ENCODE data around the gene IDH1.
"Not testable (repeated sequence)": the region's sequence is repeated elsewhere in the genome, so short reads cannot be mapped to it uniquely, and the experiment has no call there.

The IDH1 gene

GRCh38 chr2:208221873-208222272 is 33.0 kb downstream of the IDH1 start:
- not testable (repeated sequence) for DNase-seq (ENCODE audit: low read depth)

GRCh38 chr2:208210688-208211451 is 44.0 kb downstream of the IDH1 start:
- no peak for DNase-seq (ENCODE audit: low read depth)

GRCh38 chr2:208208335-208209085 is 46.4 kb downstream of the IDH1 start:
- no peak for DNase-seq (ENCODE audit: low read depth)

- no peak for DNase-seq (ENCODE audit: low read depth)
These were observed 47.1 kb downstream of the IDH1 start for GRCh38 chr2:208207769-208208168.

- DNase-seq (ENCODE audit: low read depth) = no peak
These were observed 50.7 kb downstream of the IDH1 start for GRCh38 chr2:208204166-208204565.

GRCh38 chr2:208195531-208195930 is 59.3 kb downstream of the IDH1 start:
- DNase-seq (ENCODE audit: low read depth) = peak; percentile 0

GRCh38 chr2:208192611-208193236 is 62.1 kb downstream of the IDH1 start:
- no peak for DNase-seq (ENCODE audit: low read depth)

GRCh38 chr2:208189810-208190503 is 64.9 kb downstream of the IDH1 start, which contains the start of gene C2orf80:
Gene C2orf80 (minus strand): TSS chr2:208190030. CDS start chr2:208186986, 3,044 bp downstream.
- no peak for DNase-seq (ENCODE audit: low read depth)

GRCh38 chr2:208189069-208189809 is 65.6 kb downstream of the IDH1 start:
- no peak for DNase-seq (ENCODE audit: low read depth)

GRCh38 chr2:208186893-208187292 is 68.0 kb downstream of the IDH1 start:
- no peak for DNase-seq (ENCODE audit: low read depth)

GRCh38 chr2:208186465-208186864 is 68.4 kb downstream of the IDH1 start:
- DNase-seq (ENCODE audit: low read depth) = no peak

Measured in fibroblast of the conjunctiva (primary cell).